Fibroblast of the aortic adventitia (primary cell): ENCODE results near the gene CA10. TPM values are rescaled to one million over a fixed set of nuclear protein-coding genes. Genes with fewer than 3 reads are reported as not detected.

Experiments
- DNase-seq: peaks from one replicate; pipeline ENCODE4 v3.0.0-alpha.2; 2010; ENCODE audit warnings: low read depth
- H3K4me3 ChIP-seq: 2 replicates; pipeline ENCODE4 v1.5.1; 2011; ENCODE audit warnings: low read depth, mild to moderate bottlenecking, control low read depth, low read length, moderate library complexity
- total RNA-seq: library from RNA; depleted of rRNA; stranded (reverse); fragments of >200 nt; gene quantifications from 2 replicates; pipeline ENCODE4 v1.2.3, GENCODE V29; 2012; ENCODE audit warnings: low replicate concordance
- TF ChIP-seq, protein P1 (sequence below): IDR thresholded peaks from 2 replicates; pipeline ENCODE4 v1.5.1; 2011; ENCODE audit warnings: mild to moderate bottlenecking, low read length, control low read depth, inconsistent platforms; ENCODE audit not compliant: insufficient read depth

The CA10 gene
- total RNA-seq, 1 donor: not detected

DNA sequence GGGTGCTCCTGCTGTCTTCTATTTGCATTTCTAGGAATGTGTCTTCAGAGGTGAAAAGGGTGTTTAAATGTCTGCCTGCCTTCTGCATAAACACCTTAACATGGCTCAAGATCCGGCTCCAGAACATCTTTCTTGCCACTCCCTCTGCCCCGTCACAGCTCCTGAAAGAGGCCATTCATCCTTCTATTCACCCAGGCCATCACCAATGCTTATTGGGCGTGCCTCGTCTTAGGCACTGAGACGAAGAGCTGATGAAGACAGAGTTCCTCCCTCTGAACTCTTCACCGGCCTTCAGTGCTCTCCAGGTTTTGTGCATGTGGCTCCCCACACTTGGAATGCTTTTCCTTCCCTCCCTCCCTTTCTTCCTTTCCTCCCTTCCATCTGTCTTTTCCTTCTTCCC lies 511.4 kb downstream of the CA10 start:
- no peak for DNase-seq
- TF ChIP-seq, protein P1, sequence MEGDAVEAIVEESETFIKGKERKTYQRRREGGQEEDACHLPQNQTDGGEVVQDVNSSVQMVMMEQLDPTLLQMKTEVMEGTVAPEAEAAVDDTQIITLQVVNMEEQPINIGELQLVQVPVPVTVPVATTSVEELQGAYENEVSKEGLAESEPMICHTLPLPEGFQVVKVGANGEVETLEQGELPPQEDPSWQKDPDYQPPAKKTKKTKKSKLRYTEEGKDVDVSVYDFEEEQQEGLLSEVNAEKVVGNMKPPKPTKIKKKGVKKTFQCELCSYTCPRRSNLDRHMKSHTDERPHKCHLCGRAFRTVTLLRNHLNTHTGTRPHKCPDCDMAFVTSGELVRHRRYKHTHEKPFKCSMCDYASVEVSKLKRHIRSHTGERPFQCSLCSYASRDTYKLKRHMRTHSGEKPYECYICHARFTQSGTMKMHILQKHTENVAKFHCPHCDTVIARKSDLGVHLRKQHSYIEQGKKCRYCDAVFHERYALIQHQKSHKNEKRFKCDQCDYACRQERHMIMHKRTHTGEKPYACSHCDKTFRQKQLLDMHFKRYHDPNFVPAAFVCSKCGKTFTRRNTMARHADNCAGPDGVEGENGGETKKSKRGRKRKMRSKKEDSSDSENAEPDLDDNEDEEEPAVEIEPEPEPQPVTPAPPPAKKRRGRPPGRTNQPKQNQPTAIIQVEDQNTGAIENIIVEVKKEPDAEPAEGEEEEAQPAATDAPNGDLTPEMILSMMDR: no peak
- no peak overlapping the region for H3K4me3 ChIP-seq

GRCh38 chr17:51646539-51646938 lies 512.0 kb downstream of the CA10 start:
- TF ChIP-seq, protein P1: no peak
- H3K4me3 ChIP-seq: no peak overlapping the region
- DNase-seq: no peak

GRCh38 chr17:51645056-51645455 lies 513.5 kb downstream of the CA10 start:
- DNase-seq: no peak
- TF ChIP-seq, protein P1: no peak
- no peak overlapping the region for H3K4me3 ChIP-seq

DNA sequence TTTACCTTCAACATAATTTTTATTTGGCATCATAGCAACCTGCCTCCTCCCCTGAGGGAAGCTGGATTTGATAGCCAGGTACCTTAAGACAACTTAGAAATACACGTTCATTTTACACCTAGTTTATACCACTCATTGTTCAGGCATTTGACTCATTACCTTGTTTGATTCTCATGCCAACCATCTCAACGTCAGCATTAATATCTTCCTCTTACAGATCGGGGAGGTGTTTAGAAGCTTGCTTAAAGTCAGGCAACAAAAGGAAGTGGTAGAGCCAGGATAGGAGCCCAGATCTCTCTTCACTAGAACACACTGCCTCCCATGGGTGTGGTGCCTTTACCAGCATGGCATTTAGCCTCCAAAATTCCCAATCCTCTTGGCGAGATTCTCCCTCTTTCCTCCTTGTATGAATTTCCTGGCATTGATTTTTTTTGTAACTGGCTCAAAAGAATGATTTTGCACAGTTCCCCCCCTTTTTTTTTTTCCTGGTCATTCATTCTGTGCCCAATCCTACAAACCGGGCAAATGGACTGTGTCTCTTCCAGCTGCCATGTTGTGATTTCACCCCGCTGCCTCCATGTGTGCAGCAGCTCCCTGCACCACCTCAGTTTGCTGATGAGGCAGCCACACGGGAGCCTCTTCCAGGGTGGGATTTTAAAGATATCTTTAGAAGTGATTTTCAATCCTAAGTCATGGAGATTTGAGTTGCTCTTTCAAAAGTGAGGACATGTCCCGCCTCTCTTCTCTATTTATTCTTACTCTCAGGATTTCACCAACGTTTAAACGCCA lies 514.6 kb downstream of the CA10 start:
- no peak for DNase-seq
- H3K4me3 ChIP-seq: no peak overlapping the region
- TF ChIP-seq, protein P1: no peak

- no peak overlapping the region for H3K4me3 ChIP-seq
- DNase-seq: no peak
- TF ChIP-seq, protein P1: no peak
Observed at GRCh38 chr17:51642029-51642428, 516.5 kb downstream of the CA10 start.

GRCh38 chr17:51640108-51640622 lies 518.3 kb downstream of the CA10 start:
- TF ChIP-seq, protein P1: no peak
- H3K4me3 ChIP-seq: no peak overlapping the region
- no peak for DNase-seq

DNA sequence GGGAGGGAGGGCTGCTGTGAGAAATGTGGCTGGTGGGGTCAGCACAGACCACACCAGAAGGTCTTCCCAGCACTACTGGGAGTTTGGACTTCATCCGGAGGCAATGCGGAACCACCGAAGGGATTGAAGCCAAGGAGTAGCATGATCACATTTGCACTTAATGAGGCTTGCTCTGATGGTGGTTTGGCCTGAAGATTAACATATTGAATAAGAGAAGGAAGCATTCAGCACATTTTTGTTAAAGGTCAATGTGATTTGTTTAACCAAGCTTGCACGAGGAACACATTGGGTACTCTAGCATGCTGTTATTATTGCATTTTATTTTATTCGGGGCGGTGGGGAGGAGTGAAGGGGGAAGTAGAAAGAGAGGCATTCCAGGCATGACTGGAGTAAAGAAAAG lies 519.5 kb downstream of the CA10 start:
- DNase-seq: no peak
- TF ChIP-seq, protein P1: no peak
- H3K4me3 ChIP-seq: no peak overlapping the region
